ENCODE data around the gene ULK1. TPM values are rescaled to one million over a fixed set of nuclear protein-coding genes. Genes with fewer than 3 reads are reported as not detected.

The ULK1 gene
- total RNA-seq, 1 experiment from 2014 or later: 72.1 TPM

GRCh38 chr12:131923260-131923659 lies 28.8 kb downstream of the ULK1 start:
- no peaks in the 10 kb centered on the region for H3K9me3 ChIP-seq (ENCODE audit: control insufficient read depth, insufficient read depth, low read depth, low read length)
- DNase-seq (ENCODE audit: low read depth, low spot score): no peak
- ChIA-PET CTCF (no interaction called here), POLR2A (no interaction called here)
- no peaks in the 10 kb centered on the region for H3K27me3 ChIP-seq (ENCODE audit: control insufficient read depth, insufficient read depth, low read length)
- H3K4me1 ChIP-seq (ENCODE audit: control insufficient read depth, insufficient read depth, low read length): no peaks in the 10 kb centered on the region
- intact Hi-C loops (cut with micrococcal nuclease; ENCODE audit: unreplicated experiment) (no loop called here), in situ Hi-C loops (cut with HindIII; ENCODE audit: low pct_unique_long_range_greater_than_20kb, low sequenced_read_pairs) (no loop called here)
- H3K27ac ChIP-seq (ENCODE audit: low read length): no peak overlapping the region
- BruUV-seq (replicated peaks): no TSS peak
- H3K4me3 ChIP-seq (ENCODE audit: low read depth in 2 of 2, low read length in 2 of 2): no peak overlapping the region
- TF ChIP-seq SIN3A (IDR thresholded peaks at IDR 0.05; ENCODE audit: borderline replicate concordance, insufficient read depth, low read depth, low read length) (0 out of 2 replicates have a peak, but pooled peaks have one; percentile 26), CTCF (IDR thresholded peaks at IDR 0.05) (no peak)
- H3K36me3 ChIP-seq (ENCODE audit: control insufficient read depth, insufficient read depth, low read length): no peaks in the 10 kb centered on the region
- no peak for ATAC-seq

GRCh38 chr12:131927110-131928079 lies 33.0 kb downstream of the ULK1 start:
- Histone ChIP-seq H3K36me3 (ENCODE audit: control insufficient read depth, insufficient read depth, low read length) (peaks cover 7% of the 10 kb centered on the region), H3K4me1 (ENCODE audit: control insufficient read depth, insufficient read depth, low read length) (no peaks in the 10 kb centered on the region), H3K9me3 (ENCODE audit: control insufficient read depth, insufficient read depth, low read depth, low read length) (no peaks in the 10 kb centered on the region), H3K4me3 (ENCODE audit: low read depth in 2 of 2, low read length in 2 of 2) (peak overlapping the region; percentile 62 to 66; a peak in 3 of 4 replicates), H3K27me3 (ENCODE audit: control insufficient read depth, insufficient read depth, low read length) (no peaks in the 10 kb centered on the region), H3K27ac (ENCODE audit: low read length) (peak overlapping the region; percentile 82)
- TF ChIP-seq REST (IDR thresholded peaks at IDR 0.05; ENCODE audit: insufficient read depth in 1 of 2, low read depth in 2 of 2, low read length in 1 of 2) (no peak), SIN3A (IDR thresholded peaks at IDR 0.05; ENCODE audit: borderline replicate concordance, insufficient read depth, low read depth, low read length) (no peak), TCF7L2 (IDR thresholded peaks at IDR 0.05; ENCODE audit: low read depth, low read length) (no peak), POLR2AphosphoS5 (IDR thresholded peaks at IDR 0.05; ENCODE audit: low read depth, low read length) (no peak), CTCF (IDR thresholded peaks at IDR 0.05) (no peak)
- DNase-seq (ENCODE audit: low read depth, low spot score) (no peak), ATAC-seq (no peak)
- TSS peak; percentile 95 for BruUV-seq (replicated peaks)
- CTCF ChIA-PET: interaction anchor here (0.6 kb wide), 1 partner anchor 147 kb away, joined by 8 read pairs; no protein-coding TSS in a partner anchor
- intact Hi-C loops (cut with micrococcal nuclease; ENCODE audit: unreplicated experiment) (no loop called here), in situ Hi-C loops (cut with HindIII; ENCODE audit: low pct_unique_long_range_greater_than_20kb, low sequenced_read_pairs) (no loop called here)
- POLR2A ChIA-PET: no interaction called here

Data from Panc1 (cell line).